HepG2 (cell line): ENCODE data around the gene GPT2. TPM values are rescaled to one million over a fixed set of nuclear protein-coding genes. Genes with fewer than 3 reads are reported as not detected.

Experiments
- CEBPG ChIP-seq: IDR thresholded peaks from 2 replicates; pipeline ENCODE4 v1.6.1; 2016
- E2F5 ChIP-seq: sonication (generic); formaldehyde crosslinking; conservative IDR thresholded peaks from 2 replicates; pipeline ENCODE4 v1.4.0; 2020; ENCODE audit warnings: missing genetic modification reagents
- ELK4 ChIP-seq: sonication (generic); formaldehyde crosslinking; IDR thresholded peaks from 2 replicates; pipeline ENCODE4 v1.9.0; 2021; ENCODE audit warnings: missing genetic modification reagents, borderline replicate concordance
- FOXA1 ChIP-seq, 2 experiments: fragments of 450-650 bp in 1 of 2; sonication (generic) in 1 of 2; formaldehyde crosslinking in 1 of 2; IDR thresholded peaks; 2 replicates each; pipeline versions ENCODE4 v1.4.0 to v1.6.1; 2016 to 2020; ENCODE audit warnings: missing genetic modification reagents in 1 of 2
- HIVEP1 ChIP-seq: sonication (generic); formaldehyde crosslinking; IDR thresholded peaks from 2 replicates; pipeline ENCODE4 v1.4.0; 2020; ENCODE audit warnings: mild to moderate bottlenecking, missing genetic modification reagents
- IRX3 ChIP-seq: sonication (generic); formaldehyde crosslinking; IDR thresholded peaks from 2 replicates; pipeline ENCODE4 v1.8.1; 2023; ENCODE audit warnings: mild to moderate bottlenecking, low read depth, missing genetic modification reagents, borderline replicate concordance
- MAF1 ChIP-seq: sonication (generic); formaldehyde crosslinking; IDR thresholded peaks from 2 replicates; pipeline ENCODE4 v1.5.0; 2020; ENCODE audit warnings: missing genetic modification reagents, borderline replicate concordance
- MED8 ChIP-seq: sonication (generic); formaldehyde crosslinking; IDR thresholded peaks from 2 replicates; pipeline ENCODE4 v1.8.1; 2023; ENCODE audit warnings: mild to moderate bottlenecking, missing genetic modification reagents; ENCODE audit not compliant: insufficient replicate concordance
- NR3C1 ChIP-seq: sonication (generic); formaldehyde crosslinking; IDR thresholded peaks from 2 replicates; pipeline ENCODE4 v1.4.0; 2020; ENCODE audit warnings: missing genetic modification reagents
- RBFOX2 ChIP-seq: fragments of 200-400 bp; formaldehyde crosslinking; IDR thresholded peaks from 2 replicates; pipeline ENCODE4 v1.6.1; 2017; ENCODE audit warnings: low read depth, mild to moderate bottlenecking, low read length
- SOX13 ChIP-seq, 3 experiments: fragments of 450-650 bp in 1 of 3; sonication (generic) in 1 of 3; formaldehyde crosslinking in 1 of 3; IDR thresholded peaks in 2 of 3; conservative IDR thresholded peaks in 1 of 3; 2 replicates each; pipeline versions ENCODE4 v1.5.0 to v1.6.1; 2016 to 2020; ENCODE audit warnings: antibody characterized with exemption in 1 of 3, mild to moderate bottlenecking in 1 of 3, missing compliant biosample characterization in 1 of 3, missing genetic modification reagents in 1 of 3, moderate library complexity in 1 of 3
- TCF7L2 ChIP-seq: IDR thresholded peaks from 2 replicates; pipeline ENCODE4 v1.6.1; 2011; ENCODE audit warnings: mild to moderate bottlenecking, low read depth, low read length, moderate library complexity
- USF2 ChIP-seq, 2 experiments: sonication (generic) in 1 of 2; formaldehyde crosslinking in 1 of 2; IDR thresholded peaks; 2 replicates each; pipeline versions ENCODE4 v1.5.1 to v1.6.1; 2011 to 2020; ENCODE audit warnings: borderline replicate concordance in 1 of 2, low read depth in 1 of 2, low read length in 1 of 2, mild to moderate bottlenecking in 1 of 2, missing genetic modification reagents in 1 of 2, moderate library complexity in 1 of 2
- ZC3H4 ChIP-seq: sonication (generic); formaldehyde crosslinking; IDR thresholded peaks from 2 replicates; pipeline ENCODE4 v1.4.0; 2020; ENCODE audit warnings: missing genetic modification reagents, borderline replicate concordance
- ZMYM2 ChIP-seq: sonication (generic); formaldehyde crosslinking; IDR thresholded peaks from 2 replicates; pipeline ENCODE4 v1.8.0; 2022; ENCODE audit warnings: mild to moderate bottlenecking, missing genetic modification reagents
- ZNF589 ChIP-seq: sonication (generic); formaldehyde crosslinking; conservative IDR thresholded peaks from 2 replicates; pipeline ENCODE4 v1.8.0; 2022; ENCODE audit warnings: mild to moderate bottlenecking, moderate library complexity, missing genetic modification reagents
- polyA plus RNA-seq, 8 experiments: library from polyadenylated mRNA; depleted of rRNA in 3 of 8; stranded (reverse) in 7 of 8; unstranded in 1 of 8; fragments of >200 nt; fragmentation: Illumina TruSeq in 4 of 8; extraction: Trizol in 4 of 8; gene quantifications; 2 replicates each; pipeline versions ENCODE4 v1.2.1 to v1.2.3, GENCODE V29; 2011 to 2016; ENCODE audit warnings: low read depth in 4 of 8, missing spikeins in 1 of 8, mixed read lengths in 1 of 8; ENCODE audit not compliant: insufficient read depth in 1 of 8
- total RNA-seq, 5 experiments: library from RNA; depleted of rRNA; stranded (reverse); fragments of >200 nt; fragmentation: Illumina TruSeq; extraction: Trizol; gene quantifications; 2 replicates each; pipeline ENCODE4 v1.2.3, GENCODE V29; 2016; ENCODE audit warnings: low read depth in 1 of 5
- TF ChIP-seq, protein P1 (sequence below): sonication (generic); formaldehyde crosslinking; IDR thresholded peaks from 2 replicates; pipeline ENCODE4 v1.8.0; 2022; ENCODE audit warnings: missing genetic modification reagents, mild to moderate bottlenecking, moderate library complexity, borderline replicate concordance
- TF ChIP-seq, protein P2 (sequence below): sonication (generic); formaldehyde crosslinking; IDR thresholded peaks from 2 replicates; pipeline ENCODE4 v1.4.0; 2020; ENCODE audit warnings: mild to moderate bottlenecking, low read depth, missing genetic modification reagents
- TF ChIP-seq, protein P3 (sequence below): sonication (generic); formaldehyde crosslinking; IDR thresholded peaks from 2 replicates; pipeline ENCODE4 v1.4.0; 2020; ENCODE audit warnings: low read depth, mild to moderate bottlenecking, missing genetic modification reagents

The GPT2 gene
- total and polyA plus RNA-seq, 2 of the 13 experiments (the other 11 are each of a cell fraction or from before 2014, with no cell fraction given): 138 to 267 TPM

GRCh38 chr16:46883353-46883689 lies 841 bp upstream of the GPT2 start (continued):
- TF ChIP-seq NR3C1 (no peak), RBFOX2 (no peak), IRX3 (CRISPR knock-in tag) (0 out of 2 replicates have a peak, but pooled peaks have one; percentile 11), ZC3H4 (CRISPR knock-in tag) (peak; percentile 2; the same call in 1 of the 2 replicates), ZMYM2 (no peak), USF2 (IDR thresholded peaks at IDR 0.05; ENCODE audit: low read depth, low read length) (no peak), USF2 (CRISPR knock-in tag; IDR thresholded peaks at IDR 0.05; ENCODE audit: borderline replicate concordance) (no peak), CEBPG (no peak), ELK4 (CRISPR knock-in tag) (no peak), ZNF589 (peak; percentile 8; the same call in 1 of the 2 replicates), TCF7L2 (no peak), MAF1 (0 out of 2 replicates have a peak, but pooled peaks have one; percentile 17), HIVEP1 (CRISPR knock-in tag) (no peak), FOXA1 (IDR thresholded peaks at IDR 0.05) (no peak), FOXA1 (CRISPR knock-in tag; IDR thresholded peaks at IDR 0.05) (peak; percentile 83), E2F5 (no peak), SOX13 (IDR thresholded peaks at IDR 0.05) (no peak), SOX13 (CRISPR knock-in tag; conservative IDR thresholded peaks at IDR 0.05 in 1 of 2, IDR thresholded peaks at IDR 0.05 in 1 of 2) (peak in 1 of 2 experiments; percentile 76; a peak in 1 of 4 replicates), MED8 (CRISPR knock-in tag) (no peak)
- TF ChIP-seq, protein P1, sequence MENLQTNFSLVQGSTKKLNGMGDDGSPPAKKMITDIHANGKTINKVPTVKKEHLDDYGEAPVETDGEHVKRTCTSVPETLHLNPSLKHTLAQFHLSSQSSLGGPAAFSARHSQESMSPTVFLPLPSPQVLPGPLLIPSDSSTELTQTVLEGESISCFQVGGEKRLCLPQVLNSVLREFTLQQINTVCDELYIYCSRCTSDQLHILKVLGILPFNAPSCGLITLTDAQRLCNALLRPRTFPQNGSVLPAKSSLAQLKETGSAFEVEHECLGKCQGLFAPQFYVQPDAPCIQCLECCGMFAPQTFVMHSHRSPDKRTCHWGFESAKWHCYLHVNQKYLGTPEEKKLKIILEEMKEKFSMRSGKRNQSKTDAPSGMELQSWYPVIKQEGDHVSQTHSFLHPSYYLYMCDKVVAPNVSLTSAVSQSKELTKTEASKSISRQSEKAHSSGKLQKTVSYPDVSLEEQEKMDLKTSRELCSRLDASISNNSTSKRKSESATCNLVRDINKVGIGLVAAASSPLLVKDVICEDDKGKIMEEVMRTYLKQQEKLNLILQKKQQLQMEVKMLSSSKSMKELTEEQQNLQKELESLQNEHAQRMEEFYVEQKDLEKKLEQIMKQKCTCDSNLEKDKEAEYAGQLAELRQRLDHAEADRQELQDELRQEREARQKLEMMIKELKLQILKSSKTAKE (CRISPR knock-in tag): 0 out of 2 replicates have a peak, but pooled peaks have one; percentile 36
- TF ChIP-seq, protein P2, sequence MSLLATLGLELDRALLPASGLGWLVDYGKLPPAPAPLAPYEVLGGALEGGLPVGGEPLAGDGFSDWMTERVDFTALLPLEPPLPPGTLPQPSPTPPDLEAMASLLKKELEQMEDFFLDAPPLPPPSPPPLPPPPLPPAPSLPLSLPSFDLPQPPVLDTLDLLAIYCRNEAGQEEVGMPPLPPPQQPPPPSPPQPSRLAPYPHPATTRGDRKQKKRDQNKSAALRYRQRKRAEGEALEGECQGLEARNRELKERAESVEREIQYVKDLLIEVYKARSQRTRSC: no peak
- TF ChIP-seq, protein P3, sequence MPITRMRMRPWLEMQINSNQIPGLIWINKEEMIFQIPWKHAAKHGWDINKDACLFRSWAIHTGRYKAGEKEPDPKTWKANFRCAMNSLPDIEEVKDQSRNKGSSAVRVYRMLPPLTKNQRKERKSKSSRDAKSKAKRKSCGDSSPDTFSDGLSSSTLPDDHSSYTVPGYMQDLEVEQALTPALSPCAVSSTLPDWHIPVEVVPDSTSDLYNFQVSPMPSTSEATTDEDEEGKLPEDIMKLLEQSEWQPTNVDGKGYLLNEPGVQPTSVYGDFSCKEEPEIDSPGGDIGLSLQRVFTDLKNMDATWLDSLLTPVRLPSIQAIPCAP (CRISPR knock-in tag): no peak
